Small intestine (tissue), 7 donors: Measurements from ENCODE around the gene CARD14. TPM values are rescaled to one million over a fixed set of nuclear protein-coding genes. Genes with fewer than 3 reads are reported as not detected.

ENCODE experiments used
- DNase-seq, 2 donors: peaks; one replicate each; pipeline versions ENCODE4 v3.0.0 to v3.0.0-alpha.2; 2013
- FAIRE-seq: peaks from 2 replicates; lab custom pipeline; 2012; peaks lifted over from hg19 to GRCh38; lab: Jason Lieb, UNC
- H3K27ac ChIP-seq, 3 donors: one replicate each; pipeline ENCODE4 v1.5.1; 2013; ENCODE audit warnings: low read length in 2 of 3, mild to moderate bottlenecking in 2 of 3, control low read depth in 1 of 3, inconsistent platforms in 1 of 3, low read depth in 1 of 3, moderate library complexity in 1 of 3
- H3K27me3 ChIP-seq, 3 donors: one replicate each; pipeline ENCODE4 v1.6.1; 2013; ENCODE audit warnings: low read length in 3 of 3, inconsistent platforms in 1 of 3; ENCODE audit not compliant: control insufficient read depth in 3 of 3, insufficient read depth in 3 of 3
- H3K36me3 ChIP-seq, 3 donors: one replicate each; pipeline ENCODE4 v1.6.1; 2013; ENCODE audit warnings: low read length in 3 of 3, inconsistent platforms in 1 of 3, low read depth in 1 of 3, mild to moderate bottlenecking in 1 of 3, moderate library complexity in 1 of 3; ENCODE audit not compliant: control insufficient read depth in 3 of 3, insufficient read depth in 2 of 3
- H3K4me1 ChIP-seq, 3 donors: one replicate each; pipeline ENCODE4 v1.6.1; 2013; ENCODE audit warnings: low read length in 2 of 3, inconsistent platforms in 1 of 3, low read depth in 1 of 3, mild to moderate bottlenecking in 1 of 3, moderate library complexity in 1 of 3; ENCODE audit not compliant: control insufficient read depth in 3 of 3, insufficient read depth in 2 of 3
- H3K4me3 ChIP-seq, 3 donors: one replicate each; pipeline ENCODE4 v1.5.1; 2013; ENCODE audit warnings: low read length in 3 of 3, control low read depth in 1 of 3, inconsistent platforms in 1 of 3, low read depth in 1 of 3, mild to moderate bottlenecking in 1 of 3, moderate library complexity in 1 of 3
- H3K9me3 ChIP-seq, 2 donors: one replicate each; pipeline ENCODE4 v1.6.1; 2013; ENCODE audit warnings: low read depth in 1 of 2, low read length in 1 of 2; ENCODE audit not compliant: control insufficient read depth in 2 of 2, insufficient read depth in 1 of 2
- WGBS, 3 donors: extraction: QIAGEN DNeasy Blood & Tissue Kit; methylation state at CpG; one replicate each; pipeline ENCODE4 v1.1.7; 2013; 5-methylcytosine and 5-hydroxymethylcytosine counted together
- polyA plus RNA-seq, 4 donors: library from polyadenylated mRNA; stranded (reverse) in 3 of 4; unstranded in 1 of 4; fragments of 200-250 nt in 3 of 4; fragments of 120-200 nt in 1 of 4; gene quantifications; one replicate each; pipeline versions ENCODE4 v1.2.1 to v1.2.3, GENCODE V29; 2013
- donor health status: healthy with polysubstance abuse.
- donor health status: control.
- donor health status: control.
- donor health status: Bipolar disorder and iron deficiency.
- donor health status: healthy.

The CARD14 gene
- polyA plus RNA-seq, 4 donors, result 0.81 to 3.1 (median 1.5) TPM

DNA sequence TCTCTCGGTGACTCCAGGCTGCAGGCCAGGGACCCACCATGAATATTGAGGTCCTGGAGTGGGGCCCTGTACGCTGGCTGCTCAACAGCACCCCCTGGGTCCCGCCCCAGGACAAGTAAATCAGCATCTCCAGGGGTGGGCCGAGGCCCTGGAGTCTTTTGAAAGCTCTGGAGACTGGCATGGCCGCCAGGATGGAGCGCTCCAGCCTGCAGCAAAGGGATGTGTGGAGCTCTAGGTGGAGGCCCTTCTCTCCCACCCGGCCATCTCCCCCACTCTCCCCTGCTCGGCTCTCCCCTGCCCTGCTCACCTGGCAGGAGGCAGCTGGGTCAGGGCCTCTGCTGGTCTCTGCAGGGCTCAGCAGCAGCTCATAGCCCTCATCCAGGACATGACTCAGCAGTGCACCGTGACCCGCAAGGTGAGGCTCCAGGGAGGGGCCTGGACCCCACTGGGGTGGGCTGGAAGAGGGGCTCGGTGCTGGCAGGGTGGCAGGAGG lies 33.7 kb downstream of the CARD14 start:
- 81 to 87% (median 85%) methylated on average over 10 to 11 of the region's 11 CpGs for WGBS, 3 donors
- Histone ChIP-seq H3K27ac (no peak overlapping the region), H3K27me3 (no peaks in the 10 kb centered on the region), H3K9me3 (no peaks in the 10 kb centered on the region), H3K36me3 (peaks cover 3 to 55% (median 3%) of the 10 kb centered on the region in 3 donors), H3K4me3 (no peak overlapping the region), H3K4me1 (no peaks in the 10 kb centered on the region)
- no peak for DNase-seq
- no peak for FAIRE-seq

DNA sequence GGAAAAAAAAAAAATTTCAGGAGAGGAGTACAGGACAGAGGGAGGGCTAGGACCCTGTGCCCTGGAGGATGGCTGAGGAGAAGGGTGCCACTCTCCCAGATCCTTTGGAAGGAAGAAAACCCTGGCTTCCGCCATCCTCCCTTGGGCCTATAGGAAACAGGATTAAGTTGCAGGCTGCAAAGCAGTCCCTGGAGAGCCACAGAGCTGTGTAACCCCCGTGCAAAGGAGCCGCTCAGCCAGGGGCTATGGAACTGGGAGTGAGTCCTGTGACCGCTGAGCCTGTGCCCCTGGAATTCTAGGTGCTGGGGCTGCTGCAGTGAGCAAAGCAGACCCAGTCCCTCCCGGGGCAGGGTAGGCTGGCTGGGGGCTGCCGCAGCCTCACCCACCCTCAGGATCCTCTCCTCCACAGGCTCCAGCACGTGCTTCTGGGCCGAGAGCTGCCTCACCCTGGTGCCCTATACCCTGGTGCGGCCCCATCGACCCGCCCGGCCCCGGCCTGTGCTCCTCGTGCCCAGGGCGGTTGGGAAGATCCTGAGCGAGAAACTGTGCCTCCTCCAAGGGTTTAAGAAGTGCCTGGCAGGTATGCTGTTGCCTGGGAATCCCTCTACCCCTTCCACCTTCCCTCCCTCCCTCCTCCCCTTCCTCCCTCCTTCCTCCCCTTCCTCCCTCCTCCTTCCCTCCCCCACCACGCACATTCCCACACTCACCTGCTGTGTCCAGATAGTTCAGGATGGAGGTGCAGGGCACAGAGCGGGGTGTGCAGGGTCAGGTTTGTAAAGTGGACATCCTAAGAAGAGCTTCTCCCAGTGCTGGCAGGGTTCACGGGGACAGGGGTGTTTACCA lies 35.0 kb downstream of the CARD14 start:
- Histone ChIP-seq H3K4me3 (no peak overlapping the region), H3K4me1 (no peaks in the 10 kb centered on the region), H3K27ac (no peak overlapping the region), H3K27me3 (no peaks in the 10 kb centered on the region), H3K9me3 (no peaks in the 10 kb centered on the region), H3K36me3 (peaks cover 3 to 68% (median 10%) of the 10 kb centered on the region in 3 donors)
- FAIRE-seq (no peak), DNase-seq (no peak)
- WGBS, 3 donors, result 78 to 85% (median 85%) methylated on average over 19 of the region's 19 CpGs

DNA sequence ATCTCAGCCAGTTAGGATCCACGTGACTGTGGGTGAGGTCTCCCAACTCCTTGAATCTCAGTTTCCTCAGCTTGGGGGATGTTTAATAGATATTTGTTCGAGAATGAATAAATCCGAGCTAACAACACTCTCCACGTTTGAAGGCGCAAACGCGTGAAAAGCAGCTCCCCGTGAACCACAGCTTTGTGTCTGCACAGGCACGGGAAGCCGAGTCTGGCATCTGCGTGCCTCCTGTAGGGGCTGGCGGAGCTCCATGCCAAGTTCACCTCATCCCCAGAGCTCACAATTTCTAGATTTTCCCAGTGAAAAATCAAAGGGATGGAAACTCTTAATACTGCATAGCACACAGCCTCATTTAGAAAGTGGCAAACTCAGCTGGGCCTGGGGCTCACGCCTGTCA lies 36.0 kb downstream of the CARD14 start:
- no peak for DNase-seq
- FAIRE-seq, result no peak
- Histone ChIP-seq H3K4me3 (no peak overlapping the region), H3K27ac (no peak overlapping the region), H3K4me1 (no peaks in the 10 kb centered on the region), H3K9me3 (no peaks in the 10 kb centered on the region), H3K27me3 (no peaks in the 10 kb centered on the region), H3K36me3 (peaks cover 3 to 78% (median 13%) of the 10 kb centered on the region in 3 donors)
- 92 to 96% (median 93%) methylated on average over 13 of the region's 13 CpGs for WGBS, 3 donors

DNA sequence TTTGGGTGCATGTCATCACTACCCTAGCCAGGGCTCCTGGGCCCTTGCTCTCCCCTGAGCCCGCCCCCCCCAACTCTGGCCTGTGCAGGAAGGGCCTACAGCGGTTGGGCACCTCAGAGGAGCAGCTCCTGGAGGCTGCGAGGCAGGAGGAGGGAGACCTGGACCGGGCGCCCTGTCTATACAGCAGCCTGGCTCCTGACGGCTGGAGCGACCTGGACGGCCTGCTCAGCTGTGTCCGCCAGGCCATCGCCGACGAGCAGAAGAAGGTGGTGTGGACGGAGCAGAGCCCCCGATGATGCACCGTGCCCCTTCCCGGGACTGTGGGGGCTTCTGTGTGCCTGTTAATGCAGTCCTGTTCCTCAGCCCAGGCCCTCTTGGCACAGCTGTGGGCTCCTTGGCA lies 38.2 kb downstream of the CARD14 start:
- Histone ChIP-seq H3K4me3 (no peak overlapping the region), H3K27ac (no peak overlapping the region), H3K36me3 (peaks cover 10 to 83% (median 13%) of the 10 kb centered on the region in 3 donors), H3K27me3 (no peaks in the 10 kb centered on the region), H3K9me3 (no peaks in the 10 kb centered on the region), H3K4me1 (no peaks in the 10 kb centered on the region)
- no peak for DNase-seq
- 93 to 95% (median 94%) methylated on average over 15 to 16 of the region's 16 CpGs for WGBS, 3 donors
- no peak for FAIRE-seq

DNA sequence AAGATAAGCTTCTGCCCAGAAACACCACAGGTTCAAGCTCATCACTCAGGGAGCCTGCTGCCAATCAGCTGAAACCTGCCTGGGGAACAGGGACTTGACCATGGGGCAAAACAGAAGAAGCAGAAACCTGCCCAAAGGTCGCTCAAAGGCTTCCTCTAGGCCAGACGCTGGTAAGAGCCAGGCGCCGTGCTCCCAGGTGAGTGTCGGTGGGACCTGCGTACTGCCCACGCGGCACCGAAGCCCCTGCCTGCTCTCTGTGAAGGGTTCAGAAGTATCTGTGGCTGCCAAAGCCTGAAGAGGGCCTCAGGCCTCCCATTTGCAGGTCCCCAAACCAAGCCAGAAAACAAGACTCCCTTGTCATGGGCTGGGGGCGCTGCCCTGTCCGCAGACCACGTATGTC lies 39.9 kb downstream of the CARD14 start:
- Histone ChIP-seq H3K36me3 (peaks cover 12 to 90% (median 16%) of the 10 kb centered on the region in 3 donors), H3K4me1 (no peaks in the 10 kb centered on the region), H3K27me3 (no peaks in the 10 kb centered on the region), H3K4me3 (no peak overlapping the region), H3K9me3 (no peaks in the 10 kb centered on the region), H3K27ac (no peak overlapping the region)
- 89 to 97% (median 95%) methylated on average over 12 of the region's 12 CpGs for WGBS, 3 donors
- no peak for FAIRE-seq
- DNase-seq, result no peak

DNA sequence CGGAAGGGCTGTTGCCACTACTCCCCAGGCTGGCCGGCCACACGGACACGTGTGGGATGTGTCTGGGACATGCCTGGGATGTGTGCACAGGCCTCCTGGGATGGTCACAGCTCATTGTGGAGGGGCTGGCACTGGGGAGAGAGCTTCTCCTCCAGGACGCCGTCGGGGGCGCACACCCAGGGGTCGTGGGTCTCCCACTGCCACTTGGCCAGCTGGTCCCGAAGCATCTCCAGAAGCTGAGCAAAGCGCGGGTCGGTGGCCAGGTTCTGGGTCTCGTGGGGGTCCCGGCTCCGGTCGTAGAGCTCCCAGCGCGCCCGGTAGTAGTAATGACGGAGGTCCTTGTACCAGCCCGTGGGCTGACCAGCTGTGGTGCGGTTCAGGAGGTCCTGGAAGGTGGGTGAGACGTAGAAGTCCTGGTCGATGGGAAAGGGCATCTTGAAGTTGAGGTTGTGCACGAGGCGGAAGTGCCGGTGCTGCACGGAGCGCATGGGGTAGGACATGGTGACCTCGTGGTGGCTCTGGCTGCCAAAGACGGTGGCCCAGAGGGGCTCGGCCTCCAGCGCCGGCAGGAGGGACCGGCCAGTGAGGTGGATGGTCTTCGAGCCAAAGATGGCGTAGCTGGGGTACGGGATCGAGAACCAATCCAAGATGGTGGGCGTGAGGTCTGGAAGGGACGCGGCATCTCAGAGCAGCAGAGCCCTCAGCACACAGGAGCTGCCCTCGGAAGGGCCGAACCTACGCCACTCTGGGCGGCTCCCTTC lies 40.7 kb downstream of the CARD14 start:
- FAIRE-seq (no peak), DNase-seq (no peak)
- H3K4me3 ChIP-seq, result no peak overlapping the region
- H3K36me3 ChIP-seq, result peaks cover 12 to 90% (median 16%) of the 10 kb centered on the region in 3 donors
- 94 to 95% (median 95%) methylated on average over 47 of the region's 47 CpGs for WGBS, 3 donors
- H3K27me3 ChIP-seq, result no peaks in the 10 kb centered on the region
- no peaks in the 10 kb centered on the region for H3K9me3 ChIP-seq
- no peak overlapping the region for H3K27ac ChIP-seq
- no peaks in the 10 kb centered on the region for H3K4me1 ChIP-seq

DNA sequence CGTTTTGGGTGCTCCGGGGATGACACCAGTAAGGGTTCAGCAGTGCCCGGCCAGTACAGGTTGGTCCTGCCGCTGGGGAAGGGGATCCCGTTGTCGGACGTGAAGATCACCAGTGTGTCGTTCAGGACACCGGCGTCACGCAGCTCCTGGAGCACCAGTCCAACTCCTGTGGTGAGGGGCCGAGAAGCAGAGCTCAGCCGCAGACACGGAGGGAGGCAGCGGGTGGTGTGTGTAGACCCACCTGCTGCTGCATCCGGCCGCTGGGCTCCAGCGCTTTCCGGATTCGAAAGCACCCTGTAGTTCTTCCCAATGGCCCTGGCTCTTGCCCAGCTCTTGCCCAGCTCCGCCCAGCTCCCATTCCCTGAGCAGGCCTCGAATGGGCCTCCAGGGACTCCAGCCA lies 42.3 kb downstream of the CARD14 start:
- WGBS, 3 donors, result 92 to 94% (median 93%) methylated on average over 22 of the region's 22 CpGs
- DNase-seq, result no peak
- Histone ChIP-seq H3K4me1 (no peaks in the 10 kb centered on the region), H3K27me3 (no peaks in the 10 kb centered on the region), H3K27ac (no peak overlapping the region), H3K4me3 (no peak overlapping the region), H3K36me3 (peaks cover 12 to 96% (median 16%) of the 10 kb centered on the region in 3 donors), H3K9me3 (no peaks in the 10 kb centered on the region)
- no peak for FAIRE-seq

DNA sequence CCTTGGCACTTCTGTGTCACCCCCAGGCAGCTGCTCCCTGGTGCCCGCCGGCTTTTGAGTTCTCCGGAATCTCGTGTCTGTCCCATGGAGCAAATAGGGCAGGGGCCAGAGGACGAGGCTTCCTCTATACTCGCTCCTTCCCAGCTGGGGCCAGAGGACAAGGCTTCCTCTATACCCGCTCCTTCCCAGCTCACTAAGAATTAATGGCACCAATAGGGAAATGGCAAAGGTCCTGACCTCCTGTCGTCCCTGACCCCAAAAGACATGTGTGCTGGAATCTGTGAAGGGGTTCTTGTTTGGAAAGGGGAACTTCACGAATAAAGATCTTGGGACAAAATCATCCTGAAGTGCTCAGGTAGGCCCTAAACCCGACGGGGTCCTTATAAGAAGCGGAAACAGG lies 42.7 kb downstream of the CARD14 start:
- Histone ChIP-seq H3K4me3 (no peak overlapping the region), H3K36me3 (peaks cover 12 to 97% (median 16%) of the 10 kb centered on the region in 3 donors), H3K4me1 (no peaks in the 10 kb centered on the region), H3K27me3 (no peaks in the 10 kb centered on the region), H3K27ac (no peak overlapping the region), H3K9me3 (no peaks in the 10 kb centered on the region)
- no peak for FAIRE-seq
- 88 to 92% (median 90%) methylated on average over 12 of the region's 12 CpGs for WGBS, 3 donors
- DNase-seq, result no peak
